ENCODE measurements around the gene IGF1R.

Gene IGF1R

GRCh38 chr15:98743177-98743576 lies 94.8 kb downstream of the IGF1R start:
- TF ChIP-seq, protein P1, sequence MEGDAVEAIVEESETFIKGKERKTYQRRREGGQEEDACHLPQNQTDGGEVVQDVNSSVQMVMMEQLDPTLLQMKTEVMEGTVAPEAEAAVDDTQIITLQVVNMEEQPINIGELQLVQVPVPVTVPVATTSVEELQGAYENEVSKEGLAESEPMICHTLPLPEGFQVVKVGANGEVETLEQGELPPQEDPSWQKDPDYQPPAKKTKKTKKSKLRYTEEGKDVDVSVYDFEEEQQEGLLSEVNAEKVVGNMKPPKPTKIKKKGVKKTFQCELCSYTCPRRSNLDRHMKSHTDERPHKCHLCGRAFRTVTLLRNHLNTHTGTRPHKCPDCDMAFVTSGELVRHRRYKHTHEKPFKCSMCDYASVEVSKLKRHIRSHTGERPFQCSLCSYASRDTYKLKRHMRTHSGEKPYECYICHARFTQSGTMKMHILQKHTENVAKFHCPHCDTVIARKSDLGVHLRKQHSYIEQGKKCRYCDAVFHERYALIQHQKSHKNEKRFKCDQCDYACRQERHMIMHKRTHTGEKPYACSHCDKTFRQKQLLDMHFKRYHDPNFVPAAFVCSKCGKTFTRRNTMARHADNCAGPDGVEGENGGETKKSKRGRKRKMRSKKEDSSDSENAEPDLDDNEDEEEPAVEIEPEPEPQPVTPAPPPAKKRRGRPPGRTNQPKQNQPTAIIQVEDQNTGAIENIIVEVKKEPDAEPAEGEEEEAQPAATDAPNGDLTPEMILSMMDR (IDR thresholded peaks at IDR 0.05; ENCODE audit: control extremely low read depth, extremely low read depth, low read depth, missing control alignments), result no peak
- ChIA-PET POLR2A (no interaction called here), CTCF (no interaction called here)
- no peak for DNase-seq (ENCODE audit: extremely low spot score)

DNA sequence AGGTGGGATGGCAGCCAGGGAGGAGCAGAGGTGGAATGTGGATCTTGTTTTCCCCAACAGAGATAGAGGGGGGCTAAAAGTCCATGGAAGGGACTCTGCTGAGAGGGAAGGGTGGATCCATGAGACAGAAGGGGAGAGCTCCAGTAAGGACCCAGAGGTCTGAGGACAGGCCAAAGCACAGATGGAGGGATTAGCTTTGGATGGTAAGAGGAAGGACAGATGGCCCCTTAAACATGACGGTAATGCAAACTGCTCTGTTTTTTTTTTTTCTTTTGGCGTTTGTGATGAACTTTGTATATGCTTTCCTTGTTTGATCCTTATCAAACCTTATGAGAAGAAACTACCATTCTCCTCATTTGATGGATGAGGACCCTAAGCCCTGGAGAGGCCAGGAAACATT lies 96.2 kb downstream of the IGF1R start:
- TF ChIP-seq, protein P1 (IDR thresholded peaks at IDR 0.05; ENCODE audit: control extremely low read depth, extremely low read depth, low read depth, missing control alignments), result no peak
- DNase-seq (ENCODE audit: extremely low spot score), result no peak
- CTCF ChIA-PET, result interaction anchor here (1.1 kb wide), 1 partner anchor 14 kb away, joined by 4 read pairs; no protein-coding TSS in a partner anchor
- POLR2A ChIA-PET, result no interaction called here

- CTCF ChIA-PET, result no interaction called here
- DNase-seq (ENCODE audit: extremely low spot score), result no peak
- POLR2A ChIA-PET, result no interaction called here
- TF ChIP-seq, protein P1 (IDR thresholded peaks at IDR 0.05; ENCODE audit: control extremely low read depth, extremely low read depth, low read depth, missing control alignments), result no peak
These were observed 96.8 kb downstream of the IGF1R start for GRCh38 chr15:98745179-98745578.

DNA sequence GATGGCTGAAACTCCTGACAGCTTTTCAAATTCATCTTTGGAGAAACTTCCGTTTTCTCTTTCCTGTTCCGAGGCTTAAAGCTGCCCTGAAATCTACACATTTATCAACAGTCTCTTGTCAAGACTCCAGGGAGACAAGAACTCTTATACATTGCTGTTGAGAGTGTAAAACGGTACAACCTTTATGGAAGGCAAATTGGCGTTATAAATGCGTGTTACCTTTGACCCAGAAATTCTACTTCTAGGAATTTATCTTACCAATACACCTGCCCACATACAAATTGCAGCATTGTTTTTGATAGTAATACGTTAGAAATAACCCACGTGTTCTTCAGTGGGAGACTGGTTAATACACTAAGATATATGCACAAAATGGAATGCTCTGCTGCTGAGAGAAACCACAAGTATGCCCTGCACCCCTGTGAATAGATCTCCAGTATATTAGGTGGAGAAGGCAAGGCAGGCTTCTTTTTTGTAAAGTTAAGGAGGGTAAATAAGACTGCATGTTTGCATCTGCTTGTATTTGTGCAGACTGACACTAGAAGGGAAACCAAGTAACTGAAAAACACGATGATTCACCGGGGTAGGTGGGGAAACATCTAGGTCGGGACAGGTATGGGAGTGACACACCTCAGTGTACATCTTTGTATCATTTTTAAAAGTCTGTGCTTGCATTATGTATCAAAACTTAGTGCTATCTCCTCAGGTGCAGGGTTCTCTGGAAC lies 97.5 kb downstream of the IGF1R start:
- ChIA-PET POLR2A (no interaction called here), CTCF (no interaction called here)
- no peak for DNase-seq (ENCODE audit: extremely low spot score)
- TF ChIP-seq, protein P1 (IDR thresholded peaks at IDR 0.05; ENCODE audit: control extremely low read depth, extremely low read depth, low read depth, missing control alignments), result no peak

DNA sequence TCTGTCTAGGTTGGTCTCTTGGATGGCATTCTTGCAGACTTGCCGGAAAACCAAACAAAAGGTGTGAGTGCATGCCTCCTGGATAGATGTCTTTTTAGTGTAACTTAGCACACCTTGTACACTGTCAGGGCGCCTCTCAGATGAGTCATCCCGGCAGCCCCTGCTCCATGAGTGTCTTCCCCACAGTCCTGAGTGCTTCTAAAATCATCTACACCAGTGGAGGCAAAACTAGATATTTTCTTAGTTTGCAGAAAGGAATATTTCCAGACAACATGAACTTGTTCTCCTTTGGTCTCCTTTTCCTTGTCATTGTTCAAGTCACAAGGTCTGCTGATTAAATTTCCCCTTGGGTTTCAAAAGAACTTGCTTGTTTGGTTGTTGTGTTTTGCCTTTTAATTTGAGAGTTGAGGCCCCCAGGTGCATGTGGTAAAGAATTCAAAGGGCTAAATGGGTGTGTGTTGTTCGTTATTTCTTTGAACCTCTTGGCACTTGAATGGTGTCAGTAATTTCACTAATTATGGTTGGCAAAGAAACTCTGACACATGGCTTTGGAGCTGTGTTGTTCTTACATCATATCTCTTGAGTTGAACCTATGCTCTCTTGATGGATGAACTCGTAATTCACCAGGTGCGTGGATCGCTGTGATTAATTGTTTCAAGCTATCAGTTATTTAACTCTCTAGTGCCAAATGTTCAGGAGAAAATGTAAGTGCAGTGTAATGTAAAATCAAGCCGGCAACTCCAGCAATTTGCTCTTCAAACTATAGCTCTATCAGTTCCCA lies 98.2 kb downstream of the IGF1R start:
- TF ChIP-seq, protein P1 (IDR thresholded peaks at IDR 0.05; ENCODE audit: control extremely low read depth, extremely low read depth, low read depth, missing control alignments), result no peak
- POLR2A ChIA-PET, result no interaction called here
- CTCF ChIA-PET, result no interaction called here
- DNase-seq (ENCODE audit: extremely low spot score), result no peak

DNA sequence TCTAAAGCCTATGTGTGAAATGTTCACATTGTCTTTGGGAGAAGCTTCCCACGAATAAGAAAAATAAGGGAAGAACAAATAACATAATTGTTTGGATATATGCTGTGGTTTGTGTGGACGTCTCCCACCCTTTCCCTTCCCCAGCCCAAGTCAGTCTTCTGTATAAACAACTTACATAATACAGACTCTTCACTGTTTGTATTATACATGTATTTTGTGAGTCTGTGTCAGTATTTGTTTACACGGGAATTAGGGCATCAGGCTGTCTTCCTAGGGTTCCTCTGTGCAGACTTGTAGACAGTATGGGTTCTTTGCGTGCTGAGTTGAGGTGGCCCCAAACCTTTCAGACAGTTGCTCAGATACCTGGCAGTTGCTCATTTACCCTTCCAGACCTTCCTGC lies 103.4 kb downstream of the IGF1R start:
- CTCF ChIA-PET, result interaction anchor here (2.0 to 2.3 kb wide), 2 partner anchors 9 to 27 kb away, joined by 5 to 6 read pairs; no protein-coding TSS in a partner anchor
- DNase-seq (ENCODE audit: extremely low spot score), result no peak
- POLR2A ChIA-PET, result no interaction called here
- TF ChIP-seq, protein P1 (IDR thresholded peaks at IDR 0.05; ENCODE audit: control extremely low read depth, extremely low read depth, low read depth, missing control alignments), result no peak

Data from GM10248 (cell line).